ENCODE measurements around the gene GABARAPL1.

GRCh38 chr12:10241290-10241689 lies 28.6 kb downstream of the GABARAPL1 start:
- no peak for TF ChIP-seq CTCF (IDR thresholded peaks at IDR 0.05; ENCODE audit: insufficient read depth, low read length)
- TF ChIP-seq GABPA (IDR thresholded peaks at IDR 0.05; ENCODE audit: low read depth) = no peak
- TF ChIP-seq POLR2AphosphoS5 (IDR thresholded peaks at IDR 0.05; ENCODE audit: low read depth) = no peak
- TF ChIP-seq SPI1 (IDR thresholded peaks at IDR 0.05; ENCODE audit: borderline replicate concordance, low read depth) = no peak

Measured in HL-60 (cell line).